PC-3 (cell line): ENCODE data around the gene EHD4.

Experiments
- CTCF ChIP-seq: fragments of 300-600 bp; sonication (generic); conservative IDR thresholded peaks from 2 replicates; pipeline ENCODE4 v1.5.1; 2017; ENCODE audit warnings: antibody characterized with exemption, low read depth, mild to moderate bottlenecking, low read length
- EZH2 ChIP-seq: fragments of 300-600 bp; sonication (generic); IDR thresholded peaks from one replicate; pipeline ENCODE4 v1.6.1; 2017; ENCODE audit warnings: antibody characterized with exemption, mild to moderate bottlenecking, low read length; ENCODE audit not compliant: unreplicated experiment
- EZH2phosphoT487 ChIP-seq: fragments of 300-600 bp; sonication (generic); IDR thresholded peaks from 2 replicates; pipeline ENCODE4 v1.6.1; 2018; ENCODE audit warnings: mild to moderate bottlenecking, antibody characterized with exemption, low read length, borderline replicate concordance

- no peak for TF ChIP-seq CTCF
- no peak for TF ChIP-seq EZH2phosphoT487
- no peak for TF ChIP-seq EZH2
These were observed 21.9 kb downstream of the EHD4 start for GRCh38 chr15:41950489-41950888.
